Activated T-cell treated with anti-CD3 and anti-CD28 coated beads, Interleukin-2, amount 50 U/mL, for 4 hours (primary cell): ENCODE measurements around the gene NACAD. TPM values are rescaled to one million over a fixed set of nuclear protein-coding genes. Genes with fewer than 3 reads are reported as not detected.

Experiments used
- ATAC-seq, 2 donors: fragments of 200-7000 bp; cut with Tn5 transposase; one replicate each; pipeline ENCODE4 v1.10.0; 2021
- DNase-seq: peaks from one replicate; pipeline ENCODE4 v3.0.0-alpha.2; 2020
- H3K27me3 Mint-ChIP-seq: one replicate; pipeline ENCODE4 v1.8.0; 2021; ENCODE audit warnings: low read depth, mixed read lengths
- H3K36me3 Mint-ChIP-seq: one replicate; pipeline ENCODE4 v1.8.0; 2022; ENCODE audit warnings: mixed read lengths; ENCODE audit not compliant: insufficient read depth
- H3K4me1 Mint-ChIP-seq: one replicate; pipeline ENCODE4 v1.8.0; 2021; ENCODE audit warnings: low read depth, mixed read lengths
- H3K4me3 Mint-ChIP-seq: one replicate; pipeline ENCODE4 v1.8.0; 2021; ENCODE audit warnings: mild to moderate bottlenecking, moderate library complexity, mixed read lengths
- H3K9me3 Mint-ChIP-seq: one replicate; pipeline ENCODE4 v1.8.0; 2021; ENCODE audit warnings: mixed read lengths
- total RNA-seq, 3 donors: library from RNA; stranded (reverse); gene quantifications; one replicate each; pipeline ENCODE4 v1.2.1, GENCODE V29; 2021

Gene NACAD
- total RNA-seq, 3 donors from 2014 or later, result 0.14 to 0.66 (median 0.37) TPM

DNA sequence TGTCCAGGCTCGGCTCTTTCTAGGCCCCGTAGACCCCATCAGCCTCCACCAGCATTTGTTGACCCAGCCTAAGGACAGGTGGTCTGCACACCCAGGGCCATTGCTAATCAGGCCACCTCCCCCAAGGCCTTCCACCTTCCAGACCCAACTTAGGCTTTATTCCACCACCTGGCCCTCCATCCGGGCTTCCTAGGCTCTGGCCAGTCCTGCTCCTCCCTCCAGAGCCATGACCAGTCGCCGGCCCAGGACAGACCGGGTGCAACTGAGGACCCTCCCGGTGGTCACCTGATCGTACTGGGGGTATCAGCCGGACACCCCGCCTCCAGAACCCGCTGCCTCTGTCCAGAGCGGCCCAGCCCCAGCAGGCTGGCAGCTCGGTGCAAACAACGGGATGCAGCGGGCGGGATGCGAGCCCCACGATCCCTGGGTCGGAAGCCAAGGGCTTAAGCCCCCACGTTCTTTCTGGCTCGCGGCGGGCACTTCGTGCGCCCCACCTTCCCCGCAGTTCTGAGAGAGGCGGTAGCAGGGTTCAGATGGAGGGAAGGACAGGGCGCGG is 545 bp downstream of the NACAD start:
- no peak for ATAC-seq
- H3K27me3 Mint-ChIP-seq, result peaks cover 15% of the 10 kb centered on the region
- no peak for DNase-seq
- H3K4me3 Mint-ChIP-seq, result peak overlapping the region; percentile 62
- peaks cover 6% of the 10 kb centered on the region for H3K9me3 Mint-ChIP-seq
- peaks cover 6% of the 10 kb centered on the region for H3K4me1 Mint-ChIP-seq
- H3K36me3 Mint-ChIP-seq, result no peaks in the 10 kb centered on the region

DNA sequence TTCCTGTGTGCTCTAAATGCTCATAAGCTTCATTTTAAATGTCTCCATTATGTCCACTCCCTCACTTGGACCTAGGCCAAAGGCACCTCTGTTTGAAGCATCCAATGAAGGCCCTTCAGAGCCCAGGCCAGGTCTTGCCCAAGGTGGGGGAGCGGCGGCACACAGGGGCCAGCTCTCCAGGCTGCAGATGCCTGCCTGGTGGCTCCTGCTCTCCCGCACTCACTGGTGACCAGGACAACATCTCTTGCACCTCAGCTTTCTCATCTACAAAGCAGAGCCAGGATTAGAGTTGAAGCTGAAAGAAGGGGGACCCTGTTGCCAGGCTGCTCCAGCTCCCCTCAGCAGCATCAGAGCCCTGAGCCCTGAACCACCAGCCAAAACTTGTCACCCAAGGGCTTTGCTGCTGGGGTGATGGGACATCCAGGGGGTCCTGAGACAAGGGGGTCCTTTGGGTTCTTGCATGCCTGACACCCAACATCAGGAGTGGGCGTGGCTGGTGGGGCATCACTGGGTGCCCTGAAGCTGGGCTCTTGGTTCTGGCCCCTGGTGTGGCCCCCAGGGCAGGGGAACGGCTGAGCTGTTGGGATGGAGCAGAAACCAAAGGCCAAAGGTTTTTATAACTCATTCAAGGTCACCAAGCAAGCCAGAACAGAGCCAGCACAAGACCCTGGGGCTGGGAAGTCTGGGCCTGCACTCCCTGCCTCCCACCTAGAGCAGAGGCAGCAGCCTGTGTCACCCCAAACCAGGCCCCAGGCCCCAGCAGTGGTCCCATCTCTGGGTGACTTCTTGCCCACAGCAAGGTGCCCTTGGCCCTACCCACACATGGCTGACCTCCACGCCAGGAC is 1.2 kb downstream of the NACAD start:
- no peaks in the 10 kb centered on the region for H3K36me3 Mint-ChIP-seq
- peaks cover 15% of the 10 kb centered on the region for H3K27me3 Mint-ChIP-seq
- ATAC-seq (no peak), DNase-seq (no peak)
- H3K4me3 Mint-ChIP-seq, result peak overlapping the region; percentile 62
- H3K9me3 Mint-ChIP-seq, result peaks cover 2% of the 10 kb centered on the region
- peaks cover 6% of the 10 kb centered on the region for H3K4me1 Mint-ChIP-seq

DNA sequence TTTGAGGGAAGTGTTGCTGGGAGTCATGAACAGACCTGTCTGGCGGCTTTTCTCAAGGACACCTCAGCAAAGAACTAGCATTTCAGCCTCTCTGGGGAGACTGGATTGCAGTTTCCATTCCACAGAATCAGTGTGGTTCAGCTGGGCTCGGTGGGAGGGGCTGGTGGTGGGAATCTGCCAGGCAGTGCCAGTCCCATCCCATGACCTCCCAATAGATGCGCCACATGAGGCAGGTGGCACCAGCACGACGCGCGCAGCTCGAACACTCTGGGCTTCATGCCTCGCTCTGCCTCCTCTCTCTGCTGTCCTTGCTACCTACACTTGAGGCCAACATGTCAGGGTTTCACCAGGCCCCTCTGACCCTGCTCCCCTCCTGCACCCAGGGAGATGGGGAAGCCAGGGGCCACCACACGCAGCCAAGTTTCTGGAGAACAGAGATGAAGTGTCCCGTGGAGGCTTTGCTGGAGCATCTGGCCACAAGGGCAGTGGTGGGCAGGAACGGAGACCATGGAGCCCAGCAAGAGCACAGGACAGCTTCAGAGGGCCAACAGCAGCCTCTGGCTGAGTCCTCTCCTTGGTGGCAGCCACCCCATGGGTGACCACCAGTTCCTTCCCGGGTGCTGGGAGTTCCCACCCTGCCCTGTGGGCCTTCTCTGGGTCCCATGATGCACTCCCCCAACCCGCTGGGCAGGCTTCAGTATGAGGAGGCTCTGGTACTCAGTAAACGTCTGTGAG is 2.3 kb downstream of the NACAD start:
- ATAC-seq (no peak), DNase-seq (no peak)
- Mint-ChIP-seq H3K4me1 (peaks cover 6% of the 10 kb centered on the region), H3K4me3 (no peak overlapping the region), H3K36me3 (no peaks in the 10 kb centered on the region), H3K9me3 (no peaks in the 10 kb centered on the region), H3K27me3 (peaks cover 15% of the 10 kb centered on the region)

DNA sequence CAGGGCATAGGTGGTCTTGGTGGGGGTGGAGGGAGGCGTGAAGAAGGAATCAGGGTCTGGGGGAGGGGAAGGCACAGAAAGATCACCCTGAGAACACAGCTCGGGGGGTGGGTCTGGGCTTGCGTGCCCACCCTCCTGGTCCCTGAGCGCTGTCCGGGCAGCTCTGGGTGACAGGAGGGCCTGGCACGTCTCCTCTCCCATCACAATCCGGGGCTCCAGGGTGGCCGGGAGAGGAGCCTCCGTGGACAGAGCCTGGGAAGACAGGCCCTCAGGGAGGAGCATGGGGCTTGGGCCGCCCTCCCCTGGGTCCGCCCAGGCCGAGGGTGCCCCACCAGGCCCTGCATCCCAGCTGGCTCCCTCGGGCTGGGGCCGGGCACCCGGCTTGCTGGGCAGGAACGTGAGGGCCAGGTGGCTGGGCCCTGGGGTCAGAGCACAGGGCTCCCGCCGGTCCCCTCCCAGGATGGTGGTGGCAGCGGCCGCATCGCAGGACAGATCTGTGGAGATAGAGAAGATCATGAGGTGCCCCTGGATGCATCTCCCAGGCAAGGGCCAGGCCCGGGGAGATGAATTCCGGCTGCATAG is 3.1 kb downstream of the NACAD start:
- H3K4me3 Mint-ChIP-seq, result no peak overlapping the region
- no peak for DNase-seq
- H3K4me1 Mint-ChIP-seq, result peaks cover 6% of the 10 kb centered on the region
- no peak for ATAC-seq
- no peaks in the 10 kb centered on the region for H3K36me3 Mint-ChIP-seq
- no peaks in the 10 kb centered on the region for H3K9me3 Mint-ChIP-seq
- peaks cover 15% of the 10 kb centered on the region for H3K27me3 Mint-ChIP-seq

DNA sequence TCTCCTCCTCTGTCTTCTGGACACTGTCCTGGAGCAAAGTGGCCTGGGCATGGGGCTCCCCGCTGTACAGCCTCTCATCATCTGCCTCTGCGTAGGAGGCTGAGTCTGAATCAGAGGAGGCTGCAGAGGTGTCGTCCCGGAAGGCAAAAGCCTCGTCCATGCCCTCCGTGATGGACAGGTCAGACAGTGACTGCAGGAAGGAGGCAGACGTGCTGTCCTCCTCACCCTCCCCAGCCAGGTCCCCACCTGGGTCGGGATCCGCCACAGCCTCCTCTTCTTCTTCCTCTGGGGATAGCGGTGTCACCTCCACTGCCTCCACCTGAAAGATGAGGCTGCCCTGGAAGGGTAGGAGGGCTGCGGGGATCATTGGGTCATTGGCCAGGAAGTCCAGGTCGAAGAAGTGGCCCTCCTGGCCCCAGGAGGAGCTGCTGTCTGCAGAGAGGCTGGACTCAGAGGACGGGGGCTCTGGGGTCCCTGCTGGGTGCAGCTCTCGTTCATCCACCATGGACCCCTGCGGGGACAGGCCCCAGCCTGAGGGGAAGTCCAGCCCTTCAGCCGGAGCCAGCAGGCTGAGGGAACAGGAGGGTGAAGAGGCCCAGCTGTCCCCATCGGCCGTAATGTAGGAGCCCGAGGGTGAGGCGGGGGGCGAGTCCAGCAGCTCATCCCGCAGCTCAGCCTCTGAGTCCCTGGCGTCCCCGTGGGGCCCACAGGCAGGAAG is 3.7 kb downstream of the NACAD start:
- H3K27me3 Mint-ChIP-seq, result peaks cover 15% of the 10 kb centered on the region
- DNase-seq, result no peak
- no peaks in the 10 kb centered on the region for H3K9me3 Mint-ChIP-seq
- ATAC-seq, result no peak
- peaks cover 6% of the 10 kb centered on the region for H3K4me1 Mint-ChIP-seq
- H3K4me3 Mint-ChIP-seq, result no peak overlapping the region
- H3K36me3 Mint-ChIP-seq, result no peaks in the 10 kb centered on the region

DNA sequence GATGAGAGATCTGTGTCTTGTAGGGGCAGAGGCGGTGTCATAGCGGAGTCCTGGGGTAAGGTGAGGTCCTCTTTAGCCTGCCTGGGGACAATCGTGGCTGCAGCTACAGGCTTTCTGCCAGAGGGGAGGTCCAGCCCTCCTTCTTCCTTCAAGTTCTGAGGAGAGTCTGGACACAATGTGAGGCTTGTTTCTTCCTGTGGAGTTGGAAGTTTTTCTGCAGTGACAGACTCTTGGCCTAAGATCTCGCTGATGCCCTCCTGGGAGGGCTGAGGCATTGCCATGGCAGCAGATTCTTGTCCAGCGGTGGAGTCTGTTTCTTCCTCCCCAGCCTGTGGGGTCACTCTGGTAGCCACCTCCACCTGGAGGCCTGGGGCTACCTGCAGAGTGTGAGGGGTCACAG is 4.4 kb downstream of the NACAD start:
- H3K27me3 Mint-ChIP-seq, result peaks cover 8% of the 10 kb centered on the region
- no peak for ATAC-seq
- no peak overlapping the region for H3K4me3 Mint-ChIP-seq
- no peak for DNase-seq
- H3K36me3 Mint-ChIP-seq, result no peaks in the 10 kb centered on the region
- H3K4me1 Mint-ChIP-seq, result peaks cover 2% of the 10 kb centered on the region
- H3K9me3 Mint-ChIP-seq, result no peaks in the 10 kb centered on the region

DNA sequence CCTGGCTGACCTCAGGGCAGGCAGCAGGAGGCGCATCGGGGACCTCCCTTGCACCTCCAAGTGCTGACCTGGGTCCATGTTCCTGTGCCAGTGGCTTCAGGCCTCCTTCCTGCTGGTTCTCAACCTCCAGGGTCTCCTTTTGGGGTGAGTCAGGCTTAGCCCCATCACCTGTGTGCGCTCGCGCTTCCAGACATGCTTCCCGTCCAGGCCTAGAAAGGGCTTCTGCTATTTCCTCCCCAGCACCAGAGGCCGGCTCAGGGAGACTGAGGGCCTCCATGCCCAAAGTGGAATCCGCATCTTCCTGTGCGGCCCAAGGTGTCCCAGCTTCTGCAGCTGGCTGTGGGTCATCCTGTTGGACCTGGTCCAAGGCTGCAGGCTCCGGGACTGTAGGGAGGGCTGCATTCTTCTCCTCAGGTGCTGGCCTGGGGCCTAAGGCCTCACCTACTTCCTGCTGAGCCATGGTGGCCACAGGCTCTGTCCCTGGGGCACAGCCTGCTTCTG is 5.9 kb downstream of the NACAD start:
- ATAC-seq (no peak), DNase-seq (no peak)
- H3K9me3 Mint-ChIP-seq, result no peaks in the 10 kb centered on the region

DNA sequence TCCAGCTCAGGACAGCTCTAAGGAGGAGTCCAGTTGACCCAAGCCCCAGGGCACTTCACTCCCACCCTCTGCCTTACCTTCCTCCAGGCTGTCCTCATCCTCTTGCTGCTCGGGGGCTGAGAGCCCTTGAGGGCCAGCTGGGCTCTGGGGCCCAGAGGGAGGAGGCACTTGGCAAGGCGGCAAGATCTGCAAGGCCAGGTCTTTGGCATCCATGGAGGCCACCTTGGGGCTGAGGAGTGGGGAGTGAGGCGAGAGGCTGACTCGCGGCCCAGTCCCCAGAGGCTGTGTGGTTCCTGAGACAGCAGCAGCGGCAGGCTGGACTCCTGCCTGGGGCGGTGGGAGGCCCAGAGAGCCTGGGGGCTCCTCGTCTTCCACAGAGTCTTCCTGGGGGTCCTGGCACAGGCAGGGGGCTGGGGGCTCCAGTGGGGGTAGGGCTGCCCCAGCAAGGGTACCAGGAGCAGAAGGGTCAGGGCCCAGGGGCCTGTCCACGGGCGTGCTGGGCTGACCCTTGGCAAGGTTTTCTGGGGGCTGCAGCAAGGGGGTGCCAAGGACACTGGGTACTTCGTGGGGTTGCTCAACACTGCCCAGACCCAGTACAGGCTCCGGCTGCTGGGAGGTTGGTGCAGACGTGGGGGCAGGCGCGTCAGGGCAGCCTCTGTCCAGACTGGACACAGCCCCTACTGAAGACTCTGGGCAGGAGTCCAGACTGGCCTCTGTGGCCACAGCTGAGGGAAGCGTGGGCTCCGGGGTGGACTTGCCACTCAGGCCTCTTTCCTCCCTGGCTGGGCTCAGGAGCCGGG is 6.5 kb downstream of the NACAD start:
- Mint-ChIP-seq H3K27me3 (no peaks in the 10 kb centered on the region), H3K36me3 (no peaks in the 10 kb centered on the region), H3K9me3 (no peaks in the 10 kb centered on the region), H3K4me3 (no peak overlapping the region), H3K4me1 (no peaks in the 10 kb centered on the region)
- ATAC-seq (no peak), DNase-seq (no peak)

More for the DNA sequence above, 5.9 kb downstream of the NACAD start:
- no peak overlapping the region for H3K4me3 Mint-ChIP-seq
- H3K4me1 Mint-ChIP-seq, result no peaks in the 10 kb centered on the region
- H3K27me3 Mint-ChIP-seq, result peaks cover under 1% of the 10 kb centered on the region
- H3K36me3 Mint-ChIP-seq, result no peaks in the 10 kb centered on the region

DNA sequence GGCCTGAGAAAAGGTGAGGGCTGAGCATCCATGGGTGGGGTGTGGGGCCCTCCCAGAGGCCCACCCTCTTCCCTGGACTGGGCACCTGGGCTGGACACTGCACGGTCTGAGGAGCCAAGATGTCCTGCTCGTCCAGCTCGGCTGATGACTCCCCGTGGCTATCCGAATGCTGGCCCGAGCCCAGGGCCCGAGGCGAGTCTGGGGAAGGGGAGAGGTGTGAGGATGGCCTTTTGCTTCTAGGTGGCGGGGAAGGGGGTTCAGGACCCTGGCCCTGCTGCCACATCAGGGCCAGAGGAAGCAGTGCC is 7.1 kb downstream of the NACAD start:
- H3K36me3 Mint-ChIP-seq, result no peaks in the 10 kb centered on the region
- no peaks in the 10 kb centered on the region for H3K9me3 Mint-ChIP-seq
- H3K4me3 Mint-ChIP-seq, result no peak overlapping the region
- no peaks in the 10 kb centered on the region for H3K27me3 Mint-ChIP-seq
- H3K4me1 Mint-ChIP-seq, result no peaks in the 10 kb centered on the region
- DNase-seq (no peak), ATAC-seq (no peak)

DNA sequence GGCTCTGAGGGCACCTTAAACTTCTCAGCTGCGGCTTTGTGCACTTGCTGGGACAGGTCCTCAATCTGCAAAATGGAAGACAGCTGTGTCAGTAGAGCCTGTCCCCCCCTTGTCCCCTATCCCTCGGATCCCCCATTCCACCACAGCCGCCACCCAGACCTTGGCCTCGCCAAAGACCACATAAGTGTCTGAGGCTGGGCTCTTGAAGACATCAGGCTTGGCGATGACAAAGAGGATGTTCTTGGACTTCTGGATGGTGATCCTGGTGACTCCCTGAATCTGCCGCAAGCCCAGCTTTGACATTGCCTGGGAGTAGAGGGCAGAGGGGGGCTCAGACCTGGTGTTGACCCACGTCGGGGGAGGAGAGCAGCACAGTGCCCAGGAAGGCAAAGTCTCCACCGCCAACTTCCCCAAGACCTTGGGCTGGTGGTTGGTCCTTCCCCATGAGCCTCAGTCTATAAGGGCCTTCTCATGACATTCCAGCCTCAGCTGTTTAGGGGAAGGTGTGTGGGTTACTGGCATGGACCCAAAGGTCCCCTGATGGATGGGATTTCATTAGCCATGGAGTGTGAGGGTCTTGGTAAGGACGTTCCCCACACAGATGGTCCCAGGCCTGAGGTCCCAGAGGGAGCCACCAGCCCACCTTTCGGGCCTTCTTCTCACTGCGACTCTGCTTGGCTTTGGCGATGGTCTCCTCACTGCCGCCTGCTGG is 7.7 kb downstream of the NACAD start:
- DNase-seq, result no peak
- Mint-ChIP-seq H3K4me3 (no peak overlapping the region), H3K36me3 (peaks cover 3% of the 10 kb centered on the region), H3K27me3 (no peaks in the 10 kb centered on the region), H3K4me1 (no peaks in the 10 kb centered on the region), H3K9me3 (no peaks in the 10 kb centered on the region)
- no peak for ATAC-seq

DNA sequence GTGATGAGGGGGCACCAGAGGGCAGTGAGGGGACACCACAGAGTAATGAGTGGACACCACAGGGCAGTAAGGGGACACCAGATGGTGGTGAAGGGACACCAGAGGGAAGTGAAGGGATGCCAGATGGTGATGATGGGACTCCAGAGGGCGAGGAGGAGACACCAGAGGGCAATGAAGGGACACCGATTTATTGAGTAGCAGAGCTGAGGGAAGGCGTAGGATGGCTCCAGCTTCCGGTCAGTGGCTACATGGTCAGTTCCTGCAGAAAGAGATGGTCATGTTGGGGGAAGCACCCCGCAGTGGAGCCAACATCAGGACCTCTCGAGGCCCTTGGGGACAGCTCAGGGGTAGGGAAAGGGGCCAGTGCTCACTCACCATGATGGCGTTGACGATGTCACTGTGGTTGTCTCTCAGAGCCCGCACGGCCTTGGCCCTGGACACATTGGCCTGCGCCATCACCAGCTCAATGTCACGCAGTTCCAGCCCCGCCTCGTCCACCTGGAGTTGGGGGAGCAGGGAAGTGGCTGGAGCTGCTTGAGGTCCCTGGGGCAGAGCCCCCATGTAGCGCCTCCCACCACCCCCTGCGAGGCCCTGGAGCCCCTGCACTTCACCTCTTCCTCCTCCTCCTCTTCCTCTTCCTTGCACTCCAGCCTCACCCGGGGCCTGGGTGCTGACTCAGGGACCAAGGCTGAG is 8.4 kb downstream of the NACAD start:
- no peaks in the 10 kb centered on the region for H3K27me3 Mint-ChIP-seq
- H3K36me3 Mint-ChIP-seq, result peaks cover 3% of the 10 kb centered on the region
- H3K9me3 Mint-ChIP-seq, result no peaks in the 10 kb centered on the region
- no peak overlapping the region for H3K4me3 Mint-ChIP-seq
- H3K4me1 Mint-ChIP-seq, result no peaks in the 10 kb centered on the region
- DNase-seq (no peak), ATAC-seq (no peak)

DNA sequence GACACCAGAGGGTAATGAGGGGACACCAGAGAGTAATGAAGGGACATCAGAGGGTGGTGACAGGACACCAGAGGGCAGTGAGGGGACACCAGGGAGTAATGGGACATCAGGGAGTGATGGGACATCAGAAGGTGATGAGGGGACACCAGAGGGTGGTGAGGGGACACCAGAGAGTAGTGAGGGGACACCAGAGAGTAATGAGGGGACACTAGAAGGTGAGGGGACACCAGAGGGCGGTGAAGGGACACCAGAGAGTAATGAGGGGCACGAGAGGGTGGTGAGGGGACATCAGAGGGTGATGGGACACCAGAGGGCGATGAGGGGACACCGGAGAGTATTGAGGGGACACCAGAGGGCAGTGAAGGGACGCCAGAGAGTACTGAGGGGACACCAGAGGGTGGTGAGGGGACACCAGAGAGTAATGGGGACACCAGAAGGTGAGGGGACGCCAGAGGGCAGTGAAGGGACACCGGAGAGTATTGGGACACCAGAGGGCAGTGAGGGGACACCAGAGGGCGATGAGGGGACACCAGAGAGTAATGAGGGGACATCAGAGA is 10.6 kb downstream of the NACAD start:
- no peak for ATAC-seq
- no peak for DNase-seq
- Mint-ChIP-seq H3K4me1 (peaks cover 2% of the 10 kb centered on the region), H3K4me3 (no peak overlapping the region), H3K36me3 (peaks cover 18% of the 10 kb centered on the region), H3K9me3 (no peaks in the 10 kb centered on the region), H3K27me3 (no peaks in the 10 kb centered on the region)
